ENCODE measurements around the gene MYCBP. TPM values are rescaled to one million over a fixed set of nuclear protein-coding genes. Genes with fewer than 3 reads are reported as not detected.

MYCBP gene
- total RNA-seq, 2 donors from 2014 or later = 34.6 to 38.1 TPM

DNA sequence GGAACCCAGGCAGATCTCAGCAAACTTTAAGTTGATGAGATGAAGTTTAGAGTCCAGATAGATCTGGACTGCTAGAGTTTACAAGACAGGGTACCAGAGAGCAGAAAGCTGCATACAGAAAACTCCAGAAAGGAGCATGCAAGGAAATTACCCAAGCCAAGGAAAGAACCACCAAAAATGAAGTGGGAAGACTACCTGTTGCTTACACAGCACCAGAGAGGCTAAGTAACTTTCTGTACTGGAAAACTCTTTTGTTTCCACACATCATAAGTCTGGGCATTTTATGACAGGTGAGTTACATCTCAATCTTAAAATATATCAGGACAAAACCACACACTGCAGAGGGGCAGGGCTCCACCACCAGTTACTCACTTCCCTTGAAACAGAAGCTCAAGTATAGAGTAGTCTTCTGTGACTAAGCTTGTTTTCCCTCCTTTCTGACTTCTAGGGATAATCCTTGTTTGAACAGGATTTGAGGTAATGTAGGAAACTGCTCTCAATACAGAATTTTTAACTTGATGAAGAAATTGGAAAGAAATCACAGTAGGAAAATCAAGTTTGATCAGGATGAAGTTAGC lies 25.6 kb upstream of the MYCBP start:
- H3K9ac ChIP-seq (ENCODE audit: extremely low read depth, low read length, poor library complexity, severe bottlenecking) = no peak overlapping the region
- H3K27me3 Mint-ChIP-seq (ENCODE audit: insufficient read depth) = no peaks in the 10 kb centered on the region
- no peak overlapping the region for H3K27ac ChIP-seq (ENCODE audit: low read depth, low read length)
- no peaks in the 10 kb centered on the region for H3K9me3 ChIP-seq (ENCODE audit: control insufficient read depth, low read length)
- no peaks in the 10 kb centered on the region for H3K4me1 ChIP-seq (ENCODE audit: control insufficient read depth, insufficient read depth, low read length)
- H3K27me3 ChIP-seq (ENCODE audit: control insufficient read depth, insufficient read depth, low read length, poor library complexity, severe bottlenecking) = no peaks in the 10 kb centered on the region
- H3K36me3 Mint-ChIP-seq (ENCODE audit: low read depth) = no peaks in the 10 kb centered on the region
- no peak overlapping the region for H3K27ac Mint-ChIP-seq
- DNase-seq = no peak
- no peaks in the 10 kb centered on the region for H3K36me3 ChIP-seq (ENCODE audit: control insufficient read depth, insufficient read depth, low read length)
- peaks cover 6% of the 10 kb centered on the region for H3K4me1 Mint-ChIP-seq
- no peaks in the 10 kb centered on the region for H3K9me3 Mint-ChIP-seq
- TF ChIP-seq, protein P1, sequence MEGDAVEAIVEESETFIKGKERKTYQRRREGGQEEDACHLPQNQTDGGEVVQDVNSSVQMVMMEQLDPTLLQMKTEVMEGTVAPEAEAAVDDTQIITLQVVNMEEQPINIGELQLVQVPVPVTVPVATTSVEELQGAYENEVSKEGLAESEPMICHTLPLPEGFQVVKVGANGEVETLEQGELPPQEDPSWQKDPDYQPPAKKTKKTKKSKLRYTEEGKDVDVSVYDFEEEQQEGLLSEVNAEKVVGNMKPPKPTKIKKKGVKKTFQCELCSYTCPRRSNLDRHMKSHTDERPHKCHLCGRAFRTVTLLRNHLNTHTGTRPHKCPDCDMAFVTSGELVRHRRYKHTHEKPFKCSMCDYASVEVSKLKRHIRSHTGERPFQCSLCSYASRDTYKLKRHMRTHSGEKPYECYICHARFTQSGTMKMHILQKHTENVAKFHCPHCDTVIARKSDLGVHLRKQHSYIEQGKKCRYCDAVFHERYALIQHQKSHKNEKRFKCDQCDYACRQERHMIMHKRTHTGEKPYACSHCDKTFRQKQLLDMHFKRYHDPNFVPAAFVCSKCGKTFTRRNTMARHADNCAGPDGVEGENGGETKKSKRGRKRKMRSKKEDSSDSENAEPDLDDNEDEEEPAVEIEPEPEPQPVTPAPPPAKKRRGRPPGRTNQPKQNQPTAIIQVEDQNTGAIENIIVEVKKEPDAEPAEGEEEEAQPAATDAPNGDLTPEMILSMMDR (conservative IDR thresholded peaks at IDR 0.05) = no peak
- H3K4me3 Mint-ChIP-seq = no peak overlapping the region
- no peak overlapping the region for H3K4me3 ChIP-seq (ENCODE audit: low read length)

DNA sequence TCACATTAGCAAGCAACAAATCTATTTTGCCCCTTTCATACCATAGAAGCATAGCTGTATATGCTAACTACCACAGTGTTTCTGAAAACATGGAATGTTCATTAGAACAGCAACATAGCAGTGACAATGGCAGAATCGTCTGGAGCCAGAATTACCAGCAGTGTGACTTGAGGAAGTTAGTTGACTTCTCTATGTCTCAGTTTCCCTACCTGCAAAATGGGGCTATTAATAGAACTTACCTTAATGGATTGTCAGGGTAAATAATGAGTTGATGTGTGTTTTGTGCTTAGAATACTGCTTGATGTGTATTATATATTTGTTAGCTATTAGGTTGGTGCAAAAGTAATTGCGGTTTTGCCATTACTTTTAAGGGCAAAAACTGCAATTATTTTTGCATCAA lies 23.0 kb upstream of the MYCBP start:
- H3K9me3 ChIP-seq (ENCODE audit: control insufficient read depth, low read length) = no peaks in the 10 kb centered on the region
- Mint-ChIP-seq H3K4me1 (peaks cover 11% of the 10 kb centered on the region), H3K4me3 (no peak overlapping the region), H3K36me3 (ENCODE audit: low read depth) (no peaks in the 10 kb centered on the region), H3K27ac (no peak overlapping the region), H3K9me3 (no peaks in the 10 kb centered on the region), H3K27me3 (ENCODE audit: insufficient read depth) (no peaks in the 10 kb centered on the region)
- 83 to 100% methylated on average over 1 to 2 of the region's 2 CpGs for WGBS, 2 experiments (ENCODE audit: insufficient coverage in 1 of 2, insufficient read length in 1 of 2)
- H3K4me1 ChIP-seq (ENCODE audit: control insufficient read depth, insufficient read depth, low read length) = peaks cover 3% of the 10 kb centered on the region
- no peak overlapping the region for H3K9ac ChIP-seq (ENCODE audit: extremely low read depth, low read length, poor library complexity, severe bottlenecking)
- H3K4me3 ChIP-seq (ENCODE audit: low read length) = no peak overlapping the region
- no peak for DNase-seq
- no peaks in the 10 kb centered on the region for H3K36me3 ChIP-seq (ENCODE audit: control insufficient read depth, insufficient read depth, low read length)
- TF ChIP-seq, protein P1 (conservative IDR thresholded peaks at IDR 0.05) = no peak
- H3K27ac ChIP-seq (ENCODE audit: low read depth, low read length) = no peak overlapping the region
- no peaks in the 10 kb centered on the region for H3K27me3 ChIP-seq (ENCODE audit: control insufficient read depth, insufficient read depth, low read length, poor library complexity, severe bottlenecking)

DNA sequence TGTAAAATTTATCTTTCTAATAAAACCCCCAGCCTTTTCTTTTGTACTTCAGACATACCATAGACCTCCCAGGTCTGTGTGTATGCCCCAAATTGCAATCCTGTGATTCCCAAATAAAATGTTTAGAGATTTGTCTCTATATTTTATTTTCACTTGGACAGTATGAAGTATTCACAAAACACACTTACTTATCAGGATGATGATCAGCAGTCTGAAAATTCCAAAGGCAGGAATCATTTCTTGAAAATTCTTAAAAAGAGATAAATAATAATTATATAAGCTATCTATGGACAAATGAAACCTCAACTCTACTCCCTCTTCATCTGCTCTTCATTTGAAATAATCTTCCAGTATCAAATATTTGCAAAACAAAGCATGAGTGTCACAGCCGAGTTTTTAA lies 19.8 kb upstream of the MYCBP start:
- WGBS, 2 experiments (ENCODE audit: insufficient coverage in 1 of 2, insufficient read length in 1 of 2) = no CpG with 5 or more reads among the region's 1 CpG
- TF ChIP-seq, protein P1 (conservative IDR thresholded peaks at IDR 0.05) = no peak
- DNase-seq = no peak
- H3K4me1 ChIP-seq (ENCODE audit: control insufficient read depth, insufficient read depth, low read length) = peaks cover 3% of the 10 kb centered on the region
- H3K9me3 ChIP-seq (ENCODE audit: control insufficient read depth, low read length) = no peaks in the 10 kb centered on the region
- no peaks in the 10 kb centered on the region for H3K9me3 Mint-ChIP-seq
- H3K9ac ChIP-seq (ENCODE audit: extremely low read depth, low read length, poor library complexity, severe bottlenecking) = no peak overlapping the region
- no peaks in the 10 kb centered on the region for H3K36me3 ChIP-seq (ENCODE audit: control insufficient read depth, insufficient read depth, low read length)
- no peak overlapping the region for H3K27ac Mint-ChIP-seq
- no peak overlapping the region for H3K4me3 ChIP-seq (ENCODE audit: low read length)
- H3K4me1 Mint-ChIP-seq = peaks cover 4% of the 10 kb centered on the region
- no peak overlapping the region for H3K4me3 Mint-ChIP-seq
- H3K36me3 Mint-ChIP-seq (ENCODE audit: low read depth) = no peaks in the 10 kb centered on the region
- H3K27ac ChIP-seq (ENCODE audit: low read depth, low read length) = no peak overlapping the region
- no peaks in the 10 kb centered on the region for H3K27me3 Mint-ChIP-seq (ENCODE audit: insufficient read depth)
- H3K27me3 ChIP-seq (ENCODE audit: control insufficient read depth, insufficient read depth, low read length, poor library complexity, severe bottlenecking) = no peaks in the 10 kb centered on the region
